HG02759 (cell line): ENCODE results near the gene IRF7.
"Not testable (repeated sequence)": the region's sequence is repeated elsewhere in the genome, so short reads cannot be mapped to it uniquely, and the experiment has no call there.

ENCODE experiments used
- ATAC-seq: cut with Tn5 transposase; IDR thresholded peaks from one replicate; pipeline ENCODE4 v1.9.1; 2021; ENCODE audit warnings: mild to moderate bottlenecking, moderate library complexity; ENCODE audit not compliant: unreplicated experiment

IRF7 gene

DNA sequence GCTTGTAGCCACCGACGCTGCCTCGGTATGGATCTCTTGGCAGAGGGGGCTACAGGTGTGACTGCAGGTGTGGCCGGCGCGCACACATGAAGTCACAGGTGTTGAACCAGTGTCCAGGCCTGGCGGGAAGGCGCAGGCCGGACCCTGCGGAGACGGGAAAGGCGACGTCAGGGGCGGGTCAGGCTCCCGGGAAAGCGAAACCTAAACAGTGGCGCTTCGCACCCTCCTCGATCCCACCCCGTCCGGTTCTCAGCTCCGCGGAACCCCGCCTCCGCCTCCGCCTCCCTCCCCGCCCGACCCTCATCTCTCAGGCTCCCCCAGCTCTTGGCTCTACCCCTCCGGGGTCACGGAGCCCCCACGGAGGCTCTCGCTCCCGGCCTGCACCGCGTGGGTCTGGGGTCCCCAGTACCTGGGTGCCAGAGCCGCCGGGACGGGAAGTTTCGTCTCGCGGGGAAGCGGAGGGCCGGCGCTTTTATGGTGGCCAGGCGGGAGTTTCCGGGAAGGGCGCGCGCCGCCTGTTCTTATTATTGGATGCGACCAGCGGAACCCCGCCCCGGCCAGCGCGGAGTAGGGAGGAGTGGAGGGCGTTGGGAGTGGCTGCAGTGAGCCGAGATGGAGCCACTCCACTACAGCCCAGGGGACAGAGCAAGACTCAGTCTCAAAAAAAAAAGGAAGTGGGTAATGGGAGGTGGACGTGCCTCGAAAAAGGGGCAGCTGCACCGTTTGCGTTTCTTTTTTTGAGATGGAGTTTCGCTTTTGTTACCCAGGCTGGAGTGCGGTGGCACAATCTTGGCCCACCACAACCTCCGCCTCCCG is at the start of gene IRF7:
Gene IRF7, minus strand, starts transcription at position 447 of the 816 bp plus-strand sequence. CDS start 586 bp downstream, outside the sequence.
- ATAC-seq: peak; percentile 81

GRCh38 chr11:665062-665703 is 49.4 kb upstream of the IRF7 start:
- no peak for ATAC-seq

DNA sequence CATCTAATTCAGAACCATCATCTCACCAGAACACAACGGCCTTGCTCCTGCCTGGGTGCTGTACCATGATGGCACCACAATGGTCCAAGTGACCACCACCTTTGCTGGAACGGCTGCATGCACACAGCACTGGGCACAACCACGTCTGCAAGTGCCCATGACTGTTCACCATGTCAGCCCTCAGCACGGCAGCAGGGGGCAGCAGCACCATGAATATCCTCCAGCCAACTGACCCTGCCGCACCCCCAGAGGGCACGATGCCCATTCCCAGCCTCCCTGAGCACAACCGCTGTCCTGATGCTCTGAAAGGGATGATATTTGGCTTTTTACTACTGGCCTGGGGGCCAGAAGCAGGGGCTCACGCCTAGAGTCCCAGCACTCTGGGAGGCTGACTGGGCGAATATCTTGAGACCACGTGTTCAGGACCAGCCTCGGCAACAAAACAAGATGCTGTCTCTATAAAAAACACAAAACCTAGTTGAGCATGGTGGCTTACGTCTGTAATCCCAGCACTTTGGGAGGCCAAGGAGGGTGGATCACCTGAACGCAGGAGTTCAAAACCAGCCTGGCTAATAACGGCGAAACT is 47.0 kb upstream of the IRF7 start:
- ATAC-seq: no peak

GRCh38 chr11:660681-661444 is 45.1 kb upstream of the IRF7 start:
- ATAC-seq: no peak

DNA sequence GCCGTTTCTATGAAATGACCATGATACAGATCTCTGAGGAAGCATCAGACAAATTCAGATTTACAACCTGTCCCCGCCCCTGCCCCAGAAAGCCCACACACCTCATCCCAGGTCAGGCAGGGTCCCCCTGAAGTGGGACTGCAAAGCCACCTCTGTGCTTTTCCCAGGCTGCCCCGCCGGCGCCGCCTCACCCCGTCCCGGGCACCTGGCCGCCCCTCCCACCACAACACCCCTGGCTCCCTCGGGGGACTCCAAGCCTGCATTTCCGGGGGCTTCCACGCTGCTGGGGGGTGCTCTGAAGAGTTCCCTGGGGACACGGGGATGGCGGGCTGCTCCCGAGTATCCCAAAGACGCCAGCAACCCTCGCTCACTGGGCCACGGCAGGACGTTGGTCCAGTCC is 44.5 kb upstream of the IRF7 start:
- no peak for ATAC-seq

GRCh38 chr11:659532-660085 is 43.9 kb upstream of the IRF7 start:
- no peak for ATAC-seq

DNA sequence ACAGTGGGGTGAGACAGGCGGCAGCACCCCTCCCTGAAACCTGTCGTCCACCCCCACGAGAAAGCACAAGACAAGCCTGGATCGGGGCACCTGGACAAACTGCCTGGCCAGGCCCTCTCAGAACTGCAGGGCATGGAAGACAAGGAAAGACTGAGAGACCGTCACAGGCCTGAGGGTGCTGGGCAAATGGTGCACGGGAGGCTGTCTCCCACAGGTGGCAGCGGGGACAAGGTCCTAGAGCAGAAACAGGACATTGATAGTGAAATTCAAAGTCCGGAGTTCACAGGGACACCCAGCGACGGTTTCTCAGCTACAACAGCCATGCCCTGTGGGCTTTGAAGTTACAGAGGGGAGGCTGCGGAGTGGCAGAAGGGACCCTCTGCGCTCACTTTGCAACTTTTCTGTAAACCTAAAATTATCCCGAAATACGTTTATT is 42.0 kb upstream of the IRF7 start:
- ATAC-seq: no peak

GRCh38 chr11:656866-657265 is 41.1 kb upstream of the IRF7 start:
- no peak for ATAC-seq

DNA sequence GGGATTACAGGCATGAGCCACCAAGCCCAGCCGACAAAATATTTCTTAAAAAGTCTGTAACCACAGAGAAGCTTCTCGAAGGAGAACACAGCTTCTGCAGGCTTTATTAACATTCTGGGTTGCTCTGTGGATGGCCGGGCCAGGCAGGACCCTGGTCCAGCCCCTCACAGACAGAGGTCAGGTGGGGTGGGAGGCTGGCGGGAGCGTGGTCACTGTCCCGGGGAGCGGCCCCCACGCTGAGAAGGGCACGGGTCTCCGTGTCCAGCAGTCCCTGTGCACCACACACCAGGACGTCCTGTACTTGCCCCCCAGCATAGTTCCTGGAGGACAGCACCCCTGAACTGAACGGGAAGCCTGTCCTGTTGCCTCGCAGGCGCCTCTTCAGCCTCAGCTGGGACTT is 40.7 kb upstream of the IRF7 start:
- ATAC-seq: no peak

GRCh38 chr11:655036-655726 is 39.4 kb upstream of the IRF7 start:
- no peak for ATAC-seq

DNA sequence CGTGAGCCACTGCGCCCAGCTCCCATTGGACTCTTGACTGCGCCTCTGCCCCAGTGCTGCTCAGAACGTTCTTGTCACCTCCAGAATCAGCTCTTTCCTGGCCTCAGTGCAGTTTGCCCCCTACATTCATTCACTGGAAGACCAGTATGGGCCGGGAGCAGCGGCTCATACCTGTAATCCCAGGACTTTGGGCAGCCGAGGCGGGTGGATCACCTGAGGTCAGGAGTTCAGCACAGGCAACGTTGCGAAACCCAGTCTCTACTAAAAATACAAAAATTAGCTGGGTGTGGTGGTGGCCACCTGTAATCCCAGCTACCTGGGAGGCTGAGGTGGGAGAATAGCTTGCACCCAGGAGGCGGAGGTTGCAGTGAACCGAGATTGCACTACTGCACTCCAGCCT is 38.7 kb upstream of the IRF7 start:
- not testable (repeated sequence) for ATAC-seq

- no peak for ATAC-seq
Observed at GRCh38 chr11:653837-654236, 38.1 kb upstream of the IRF7 start.

GRCh38 chr11:653136-653535 is 37.4 kb upstream of the IRF7 start:
- ATAC-seq: not testable (repeated sequence)

DNA sequence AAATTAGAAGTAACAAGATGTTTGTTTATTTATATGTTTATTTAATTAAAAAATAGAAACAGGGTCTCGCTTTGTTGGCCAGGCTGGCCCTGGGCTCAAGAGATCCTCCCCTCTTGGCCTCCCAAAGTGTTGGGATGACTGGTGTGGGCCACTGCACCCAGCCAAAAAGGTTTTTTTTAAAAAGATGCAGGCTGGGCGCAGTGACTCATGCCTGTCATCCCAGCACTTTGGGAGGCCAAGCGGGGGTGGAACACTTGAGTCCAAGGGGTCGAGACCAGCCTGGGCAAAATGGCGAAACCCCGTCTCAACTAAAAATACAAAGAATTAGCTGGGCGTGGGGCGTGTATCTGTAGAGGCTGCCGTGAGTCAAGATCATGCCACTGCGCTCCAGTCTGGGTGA is 34.7 kb upstream of the IRF7 start:
- no peak for ATAC-seq

DNA sequence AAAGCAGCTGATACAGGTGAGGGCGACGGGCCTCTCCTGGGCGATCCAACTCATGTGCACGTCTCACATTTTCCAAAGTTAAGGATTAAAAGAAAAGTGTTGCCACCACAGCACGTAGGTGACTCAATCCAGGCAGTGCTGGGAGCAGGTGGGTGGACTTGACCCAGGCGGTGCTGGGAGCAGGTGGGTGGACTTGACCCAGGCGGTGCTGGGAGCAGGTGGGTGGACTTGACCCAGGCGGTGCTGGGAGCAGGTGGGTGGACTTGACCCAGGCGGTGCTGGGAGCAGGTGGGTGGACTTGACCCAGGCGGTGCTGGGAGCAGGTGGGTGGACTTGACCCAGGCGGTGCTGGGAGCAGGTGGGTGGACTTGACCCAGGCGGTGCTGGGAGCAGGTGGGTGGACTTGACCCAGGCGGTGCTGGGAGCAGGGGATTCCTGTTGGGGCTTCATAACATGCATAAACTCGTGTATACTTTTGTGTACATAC is 32.0 kb upstream of the IRF7 start:
- ATAC-seq: not testable (repeated sequence)

DNA sequence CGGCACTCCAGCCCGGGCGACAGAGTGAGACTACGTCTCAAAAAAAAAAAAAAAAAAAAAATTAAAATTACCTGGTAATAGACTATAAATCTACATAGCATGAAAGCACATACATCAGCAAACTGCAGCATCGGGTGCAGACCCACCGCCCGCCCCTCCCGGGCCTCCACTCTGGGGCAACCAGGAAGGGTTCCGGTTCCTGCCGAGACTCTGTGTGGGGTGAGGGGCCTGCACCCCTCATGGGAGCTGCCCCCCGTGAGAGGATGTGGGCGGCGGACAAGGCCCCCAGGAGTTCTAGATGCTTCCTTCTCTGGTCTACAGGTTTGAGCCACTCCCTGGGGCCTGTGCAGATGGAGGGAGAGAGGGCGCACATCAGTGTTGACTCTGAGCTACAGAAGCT is 30.5 kb upstream of the IRF7 start:
- no peak for ATAC-seq

GRCh38 chr11:645536-645935 is 29.8 kb upstream of the IRF7 start:
- no peak for ATAC-seq

DNA sequence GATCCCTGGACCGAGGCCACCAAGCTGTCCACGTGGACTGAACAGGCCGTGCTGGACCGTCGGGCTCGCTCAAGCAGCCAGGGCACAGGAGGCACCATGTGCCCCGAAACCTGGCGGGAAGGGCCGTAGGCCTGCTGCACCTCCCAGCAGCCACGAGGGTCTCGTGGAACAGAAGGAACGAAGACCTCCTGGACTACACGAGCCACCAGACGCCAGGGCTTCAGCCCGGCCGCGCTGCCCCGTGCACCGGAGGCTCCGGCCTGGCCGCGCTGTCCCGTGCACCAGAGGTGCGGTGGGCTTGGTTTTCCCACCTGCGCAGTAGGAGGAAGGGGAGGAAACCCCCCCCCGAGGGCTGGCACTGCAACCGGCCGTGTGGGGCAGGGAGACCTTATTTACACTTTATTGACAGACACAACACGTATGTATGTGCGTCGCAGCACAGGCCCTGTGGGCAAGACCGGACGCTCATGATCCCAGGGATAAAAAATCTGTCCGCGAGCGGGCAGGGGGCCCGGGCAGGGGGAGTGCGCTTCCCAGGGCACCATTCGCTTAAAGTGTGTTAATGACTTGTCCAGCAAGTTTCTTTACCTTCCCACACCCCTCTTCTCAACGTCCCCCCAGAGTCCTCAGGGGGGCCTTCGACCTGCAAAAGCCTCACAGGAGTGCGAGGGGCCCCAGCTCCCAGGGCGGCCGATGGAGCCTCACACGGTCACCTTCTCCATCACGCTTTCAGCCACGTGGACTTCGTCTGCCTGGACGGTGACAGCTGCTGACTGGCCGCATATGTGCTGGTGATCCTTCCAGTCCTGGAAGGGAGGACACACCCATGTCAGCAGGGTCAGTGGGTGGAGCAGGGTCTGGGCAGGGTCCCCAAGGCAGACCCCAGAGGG is 28.3 kb upstream of the IRF7 start:
- ATAC-seq: no peak

DNA sequence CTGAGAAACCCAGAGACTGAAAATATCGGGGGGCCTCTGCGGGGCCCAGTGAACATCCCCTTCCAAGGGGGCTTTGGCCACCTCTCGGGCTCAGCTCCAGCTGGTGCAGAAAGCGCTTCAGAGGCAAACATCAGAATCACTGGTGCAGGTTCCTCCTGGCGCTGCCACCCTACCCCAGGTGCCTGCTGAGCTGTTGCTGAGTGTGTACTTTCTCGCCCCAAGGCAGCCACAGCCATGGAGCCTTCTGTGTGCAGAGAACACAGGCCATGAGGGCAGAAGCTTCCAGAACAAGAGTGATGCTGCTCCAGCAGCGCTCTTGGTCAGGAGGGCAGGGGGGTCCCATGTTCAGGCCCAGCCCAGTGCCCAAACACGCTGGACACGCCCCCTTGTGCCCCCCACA is 27.6 kb upstream of the IRF7 start:
- ATAC-seq: no peak
